SU-DHL-6 (cell line): ENCODE data around the gene SERINC3.

ENCODE experiments used
- H2AFZ ChIP-seq: fragments of 200-600 bp; sonication (generic); 2 replicates; pipeline ENCODE4 v1.6.1; 2014; ENCODE audit warnings: low read depth, mild to moderate bottlenecking, moderate library complexity, mixed read lengths, antibody characterized with exemption, low read length; ENCODE audit not compliant: severe bottlenecking
- H3F3A ChIP-seq: fragments of 200-600 bp; shearing (Covaris generic); 2 replicates; pipeline ENCODE4 v1.6.0; 2016; ENCODE audit warnings: antibody characterized with exemption, mild to moderate bottlenecking; ENCODE audit not compliant: insufficient read depth
- H3K27ac ChIP-seq: fragments of 200-600 bp; sonication (generic); 2 replicates; pipeline ENCODE4 v1.5.1; 2016; ENCODE audit warnings: low read depth, mild to moderate bottlenecking, low read length, moderate library complexity, mixed read lengths
- H3K27me3 ChIP-seq: fragments of 200-600 bp; sonication (generic), shearing (Covaris generic); 2 replicates; pipeline ENCODE4 v1.6.0; 2014; ENCODE audit warnings: mild to moderate bottlenecking, low read length
- H3K36me3 ChIP-seq: fragments of 200-600 bp; sonication (generic); 2 replicates; pipeline ENCODE4 v1.6.1; 2014; ENCODE audit warnings: mild to moderate bottlenecking, low read length, mixed read lengths
- H3K4me2 ChIP-seq: fragments of 300-600, 200-600 bp; shearing (Covaris generic), sonication (generic); 2 replicates; pipeline ENCODE4 v1.6.0; 2014; ENCODE audit warnings: low read length, low read depth, mild to moderate bottlenecking; ENCODE audit not compliant: poor library complexity, severe bottlenecking
- H3K4me3 ChIP-seq: fragments of 200-600 bp; sonication (generic); 2 replicates; pipeline ENCODE4 v1.5.1; 2014; ENCODE audit warnings: antibody characterized with exemption, low read length, mild to moderate bottlenecking, mixed read lengths; ENCODE audit not compliant: insufficient read depth, poor library complexity, severe bottlenecking
- H3K79me2 ChIP-seq: fragments of 200-600 bp; sonication (generic); 2 replicates; pipeline ENCODE4 v1.6.1; 2014; ENCODE audit warnings: mild to moderate bottlenecking, low read length, moderate library complexity; ENCODE audit not compliant: insufficient read depth
- H3K9ac ChIP-seq: fragments of 200-600 bp; sonication (generic); 2 replicates; pipeline ENCODE4 v1.7.0; 2014; ENCODE audit warnings: mild to moderate bottlenecking, low read length
- H3K9me2 ChIP-seq: fragments of 200-600 bp; sonication (generic); replicated peaks from 2 replicates; pipeline ENCODE4 v1.6.1; 2014; ENCODE audit warnings: low read length; ENCODE audit not compliant: insufficient read depth
- H3K9me3 ChIP-seq: fragments of 200-600 bp; sonication (generic); 2 replicates; pipeline ENCODE4 v1.6.1; 2014; ENCODE audit warnings: low read length, mixed read lengths; ENCODE audit not compliant: insufficient read depth
- H4K20me1 ChIP-seq: fragments of 200-600 bp; sonication (generic); 2 replicates; pipeline ENCODE4 v1.6.1; 2014; ENCODE audit warnings: low read depth, mild to moderate bottlenecking, antibody characterized with exemption, low read length, moderate library complexity, mixed read lengths
- CTCF ChIP-seq: fragments of 200-600 bp; sonication (generic); IDR thresholded peaks from one replicate; pipeline ENCODE4 v1.5.1; 2017; ENCODE audit warnings: antibody characterized with exemption, mild to moderate bottlenecking, low read length, moderate library complexity; ENCODE audit not compliant: insufficient read depth, poor library complexity, severe bottlenecking
- EZH2phosphoT487 ChIP-seq: fragments of 200-600 bp; sonication (generic), shearing (Covaris generic); conservative IDR thresholded peaks from 2 replicates; pipeline ENCODE4 v1.6.1; 2018; ENCODE audit warnings: mild to moderate bottlenecking, antibody characterized with exemption, low read length, moderate library complexity, mixed read lengths

SERINC3 gene

GRCh38 chr20:44536175-44536574, 14.3 kb upstream of the SERINC3 start:
- Histone ChIP-seq H3K9me2 (no peaks in the 10 kb centered on the region), H2AFZ (no peak overlapping the region), H3K27ac (no peak overlapping the region), H3K27me3 (no peaks in the 10 kb centered on the region), H4K20me1 (no peaks in the 10 kb centered on the region), H3K4me3 (no peak overlapping the region), H3F3A (peaks cover 12% of the 10 kb centered on the region), H3K4me2 (no peak overlapping the region), H3K9ac (no peak overlapping the region), H3K36me3 (no peaks in the 10 kb centered on the region), H3K9me3 (no peaks in the 10 kb centered on the region), H3K79me2 (no peaks in the 10 kb centered on the region)
- no peak for TF ChIP-seq EZH2phosphoT487
- TF ChIP-seq CTCF: no peak

DNA sequence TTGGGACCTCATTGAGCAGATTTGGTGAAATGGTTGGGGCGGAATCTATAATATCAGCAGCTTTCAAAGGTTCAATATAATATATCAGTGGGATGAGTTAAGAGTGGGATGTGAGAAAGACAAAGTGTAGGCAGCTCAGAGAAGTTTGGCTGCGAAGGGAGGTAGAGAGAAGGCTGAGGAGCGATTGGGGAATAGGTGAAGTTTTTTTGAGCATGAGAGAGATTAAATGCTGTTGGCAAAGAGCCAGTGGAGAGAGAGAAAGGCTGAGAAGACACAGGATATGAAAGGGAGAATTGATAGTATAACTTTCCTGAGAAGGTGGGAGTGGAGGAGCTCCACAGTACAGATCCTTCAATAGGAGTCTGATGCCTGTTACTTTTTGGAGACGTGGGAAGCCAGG, 12.1 kb upstream of the SERINC3 start:
- TF ChIP-seq EZH2phosphoT487: no peak
- TF ChIP-seq CTCF: no peak
- Histone ChIP-seq H3K4me3 (no peak overlapping the region), H3F3A (peaks cover 12% of the 10 kb centered on the region), H3K27ac (no peak overlapping the region), H3K36me3 (no peaks in the 10 kb centered on the region), H3K4me2 (no peak overlapping the region), H3K9ac (no peak overlapping the region), H3K27me3 (no peaks in the 10 kb centered on the region), H2AFZ (no peak overlapping the region), H4K20me1 (no peaks in the 10 kb centered on the region), H3K9me3 (no peaks in the 10 kb centered on the region), H3K9me2 (no peaks in the 10 kb centered on the region), H3K79me2 (no peaks in the 10 kb centered on the region)

DNA sequence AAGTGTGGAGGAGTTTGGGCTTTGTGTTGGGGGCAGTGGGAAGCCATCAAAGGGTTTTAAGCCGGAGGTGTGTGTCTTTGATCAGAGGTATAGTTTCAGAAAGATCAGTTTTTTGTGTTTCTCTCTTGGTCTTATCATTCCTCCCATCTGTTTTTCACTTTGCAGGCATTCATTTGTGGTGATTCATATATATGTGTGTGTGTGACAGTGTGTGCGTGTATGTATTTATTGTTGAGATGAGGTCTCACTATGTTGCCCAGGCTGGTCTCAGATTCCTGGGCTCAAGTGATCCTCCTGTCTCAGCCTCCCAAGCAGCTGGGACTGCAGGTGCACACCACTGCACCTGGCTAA, 11.1 kb upstream of the SERINC3 start:
- no peaks in the 10 kb centered on the region for H3K79me2 ChIP-seq
- no peak overlapping the region for H2AFZ ChIP-seq
- no peaks in the 10 kb centered on the region for H3K9me3 ChIP-seq
- peaks cover 12% of the 10 kb centered on the region for H3F3A ChIP-seq
- H3K36me3 ChIP-seq: no peaks in the 10 kb centered on the region
- H3K27me3 ChIP-seq: no peaks in the 10 kb centered on the region
- no peaks in the 10 kb centered on the region for H3K9me2 ChIP-seq
- no peak overlapping the region for H3K4me2 ChIP-seq
- no peak overlapping the region for H3K4me3 ChIP-seq
- H3K27ac ChIP-seq: no peak overlapping the region
- H4K20me1 ChIP-seq: no peaks in the 10 kb centered on the region
- TF ChIP-seq CTCF: no peak
- TF ChIP-seq EZH2phosphoT487: no peak
- H3K9ac ChIP-seq: no peak overlapping the region
